Sigmoid colon (tissue), 3 donors: ENCODE measurements around the gene NUP188.

ENCODE experiments used
- POLR2A ChIP-seq, 2 donors: fragments of 450-650 bp; IDR thresholded peaks; one replicate each; pipeline ENCODE4 v1.6.1; 2016; ENCODE audit warnings: antibody characterized with exemption in 2 of 2, mild to moderate bottlenecking in 2 of 2, moderate library complexity in 2 of 2
- TF ChIP-seq, protein P1 (sequence below), 4 experiments: fragments of 450-650 bp in 3 of 4; fragments of 200-600 bp in 1 of 4; IDR thresholded peaks; one replicate each; pipeline ENCODE4 v1.5.1; 2016 to 2019; ENCODE audit warnings: antibody characterized with exemption in 4 of 4, mild to moderate bottlenecking in 3 of 4, moderate library complexity in 2 of 4

DNA sequence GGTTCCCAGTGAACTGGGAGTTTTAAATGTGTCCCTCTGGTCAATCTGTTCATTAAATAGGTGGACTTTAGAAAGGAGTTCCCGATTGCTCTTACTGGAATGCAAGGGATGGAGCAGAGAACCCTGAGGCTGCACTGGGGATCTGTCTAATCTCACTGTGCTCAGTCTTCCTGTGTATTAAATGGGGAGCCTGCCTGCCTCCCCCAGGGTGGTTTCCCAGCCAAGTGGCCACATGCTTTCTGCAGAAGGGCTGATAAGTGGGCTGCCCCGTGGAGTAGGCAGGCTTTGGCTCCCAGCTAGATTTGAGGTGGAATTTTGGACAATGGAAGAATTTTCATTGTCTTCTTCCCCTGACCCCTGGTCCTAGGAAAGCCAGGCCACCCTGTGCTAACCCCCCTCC lies 40.8 kb upstream of the NUP188 start:
- TF ChIP-seq, protein P1, sequence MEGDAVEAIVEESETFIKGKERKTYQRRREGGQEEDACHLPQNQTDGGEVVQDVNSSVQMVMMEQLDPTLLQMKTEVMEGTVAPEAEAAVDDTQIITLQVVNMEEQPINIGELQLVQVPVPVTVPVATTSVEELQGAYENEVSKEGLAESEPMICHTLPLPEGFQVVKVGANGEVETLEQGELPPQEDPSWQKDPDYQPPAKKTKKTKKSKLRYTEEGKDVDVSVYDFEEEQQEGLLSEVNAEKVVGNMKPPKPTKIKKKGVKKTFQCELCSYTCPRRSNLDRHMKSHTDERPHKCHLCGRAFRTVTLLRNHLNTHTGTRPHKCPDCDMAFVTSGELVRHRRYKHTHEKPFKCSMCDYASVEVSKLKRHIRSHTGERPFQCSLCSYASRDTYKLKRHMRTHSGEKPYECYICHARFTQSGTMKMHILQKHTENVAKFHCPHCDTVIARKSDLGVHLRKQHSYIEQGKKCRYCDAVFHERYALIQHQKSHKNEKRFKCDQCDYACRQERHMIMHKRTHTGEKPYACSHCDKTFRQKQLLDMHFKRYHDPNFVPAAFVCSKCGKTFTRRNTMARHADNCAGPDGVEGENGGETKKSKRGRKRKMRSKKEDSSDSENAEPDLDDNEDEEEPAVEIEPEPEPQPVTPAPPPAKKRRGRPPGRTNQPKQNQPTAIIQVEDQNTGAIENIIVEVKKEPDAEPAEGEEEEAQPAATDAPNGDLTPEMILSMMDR (IDR thresholded peaks at IDR 0.05), result no peak
- TF ChIP-seq POLR2A (IDR thresholded peaks at IDR 0.05), result no peak
